ENCODE results near the gene ECT2. TPM values are rescaled to one million over a fixed set of nuclear protein-coding genes. Genes with fewer than 3 reads are reported as not detected.

The ECT2 gene
- polyA plus RNA-seq, 1 of the 3 experiments (the other 2 are of a cell fraction), result 8.6 TPM

DNA sequence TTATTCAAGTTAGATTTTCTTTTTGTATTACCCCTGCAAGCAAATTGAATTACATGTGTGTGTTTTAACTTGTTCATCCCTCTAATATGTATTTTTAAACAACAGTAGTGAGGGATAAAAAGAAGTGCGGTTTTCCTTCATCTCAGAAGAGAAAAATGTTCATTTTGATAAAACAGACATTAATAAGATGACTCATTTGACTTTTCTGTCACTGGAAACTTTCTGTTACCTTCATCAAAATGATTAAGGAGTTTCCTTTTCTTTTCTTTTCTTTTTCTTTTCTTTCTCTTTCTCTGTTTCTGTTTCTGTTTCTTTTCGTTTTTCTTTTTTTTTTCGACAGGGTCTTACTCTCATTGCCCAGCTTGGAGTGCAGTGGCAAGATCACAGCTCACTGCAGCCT is 53.0 kb downstream of the ECT2 start:
- H3K4me2 ChIP-seq, result peak overlapping the region; percentile 53
- CTCF ChIA-PET, result no interaction called here
- WGBS (ENCODE audit: low lambda C conversion rate), result 52% methylated on average over 3 of the region's 3 CpGs

DNA sequence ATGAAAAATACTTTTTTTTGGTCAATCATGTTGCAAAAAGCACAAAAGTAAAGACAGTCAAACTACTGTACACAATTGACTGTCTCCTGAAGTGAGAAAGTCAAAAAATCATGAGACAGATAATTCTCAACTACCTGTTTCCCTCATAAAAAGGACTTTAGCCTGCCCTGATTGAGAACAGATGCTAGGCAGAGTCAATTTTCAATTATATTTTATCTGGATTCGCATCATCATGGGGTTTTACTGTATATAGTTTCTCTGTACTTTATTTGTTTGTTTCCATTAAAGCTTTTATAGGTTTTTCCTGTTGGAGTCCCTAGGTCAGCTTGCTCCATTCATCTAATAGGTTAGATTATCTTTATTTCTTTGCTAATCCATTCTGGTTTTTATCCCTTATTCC is 53.8 kb downstream of the ECT2 start:
- peak; percentile 3 for DNase-seq
- no peaks in the 10 kb centered on the region for H3K27me3 ChIP-seq (ENCODE audit: insufficient read depth)
- H3K9me2 ChIP-seq, result no peaks in the 10 kb centered on the region
- H3K4me2 ChIP-seq, result no peak overlapping the region
- no peaks in the 10 kb centered on the region for H4K20me1 ChIP-seq (ENCODE audit: insufficient read depth)
- no peak overlapping the region for H3K4me3 ChIP-seq (ENCODE audit: low read depth in 2 of 2, low read length in 1 of 2)
- H3K36me3 ChIP-seq (replicated peaks in 1 of 2; ENCODE audit: control insufficient read depth in 1 of 2, insufficient read depth in 2 of 2, low read length in 1 of 2), result peaks cover 48 to 54% of the 10 kb centered on the region in 2 experiments
- TF ChIP-seq, protein P1, sequence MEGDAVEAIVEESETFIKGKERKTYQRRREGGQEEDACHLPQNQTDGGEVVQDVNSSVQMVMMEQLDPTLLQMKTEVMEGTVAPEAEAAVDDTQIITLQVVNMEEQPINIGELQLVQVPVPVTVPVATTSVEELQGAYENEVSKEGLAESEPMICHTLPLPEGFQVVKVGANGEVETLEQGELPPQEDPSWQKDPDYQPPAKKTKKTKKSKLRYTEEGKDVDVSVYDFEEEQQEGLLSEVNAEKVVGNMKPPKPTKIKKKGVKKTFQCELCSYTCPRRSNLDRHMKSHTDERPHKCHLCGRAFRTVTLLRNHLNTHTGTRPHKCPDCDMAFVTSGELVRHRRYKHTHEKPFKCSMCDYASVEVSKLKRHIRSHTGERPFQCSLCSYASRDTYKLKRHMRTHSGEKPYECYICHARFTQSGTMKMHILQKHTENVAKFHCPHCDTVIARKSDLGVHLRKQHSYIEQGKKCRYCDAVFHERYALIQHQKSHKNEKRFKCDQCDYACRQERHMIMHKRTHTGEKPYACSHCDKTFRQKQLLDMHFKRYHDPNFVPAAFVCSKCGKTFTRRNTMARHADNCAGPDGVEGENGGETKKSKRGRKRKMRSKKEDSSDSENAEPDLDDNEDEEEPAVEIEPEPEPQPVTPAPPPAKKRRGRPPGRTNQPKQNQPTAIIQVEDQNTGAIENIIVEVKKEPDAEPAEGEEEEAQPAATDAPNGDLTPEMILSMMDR (IDR thresholded peaks at IDR 0.05), result no peak
- peak; percentile 36; the same call in 1 of the 2 replicates for TF ChIP-seq GATA2 (CRISPR knock-in tag; IDR thresholded peaks at IDR 0.05)
- no peak overlapping the region for H3K27ac ChIP-seq (ENCODE audit: low read depth in 2 of 2, low read length in 1 of 2)
- CTCF ChIA-PET, result interaction anchor here (1.1 kb wide), 1 partner anchor 131 kb away, joined by 6 read pairs; no protein-coding TSS in a partner anchor
- H3K79me2 ChIP-seq (ENCODE audit: insufficient read depth), result peaks cover 3% of the 10 kb centered on the region; the same call in 1 of the 2 replicates
- POLR2A ChIA-PET, result no interaction called here
- WGBS (ENCODE audit: low lambda C conversion rate), result 65% methylated on average over 1 of the region's 1 CpG
- 0 out of 2 replicates have a peak, but pooled peaks cover 4% of the 10 kb centered on the region for H3K9me3 ChIP-seq
- no peak overlapping the region for H3K9ac ChIP-seq
- H3K4me1 ChIP-seq (ENCODE audit: control insufficient read depth in 1 of 2, insufficient read depth in 2 of 2, low read depth in 1 of 2, low read length in 1 of 2), result peaks cover 6 to 8% of the 10 kb centered on the region in 2 experiments; a peak in 3 of 4 replicates
- H2AFZ ChIP-seq (ENCODE audit: low read depth), result no peak overlapping the region
- peaks cover 45% of the 10 kb centered on the region for H3F3A ChIP-seq (replicated peaks; ENCODE audit: insufficient read depth)

More for the DNA sequence above, 53.0 kb downstream of the ECT2 start:
- POLR2A ChIA-PET, result no interaction called here
- H3K79me2 ChIP-seq (ENCODE audit: insufficient read depth), result peaks cover 3% of the 10 kb centered on the region; the same call in 1 of the 2 replicates
- TF ChIP-seq EZH2phosphoT487 (IDR thresholded peaks at IDR 0.05; ENCODE audit: borderline replicate concordance, low read depth) (no peak), PBX3 (IDR thresholded peaks at IDR 0.05) (peak; percentile 87), EP300 (IDR thresholded peaks at IDR 0.05; ENCODE audit: borderline replicate concordance in 1 of 2, low read depth in 1 of 2, low read length in 1 of 2) (peak in 1 of 2 experiments; percentile 19; a peak in 1 of 4 replicates), GABPA (IDR thresholded peaks at IDR 0.05; ENCODE audit: low read depth) (no peak), TCF12 (IDR thresholded peaks at IDR 0.05) (peak; percentile 68), JUND (IDR thresholded peaks at IDR 0.05) (peak; percentile 77), POLR2AphosphoS5 (IDR thresholded peaks at IDR 0.05; ENCODE audit: low read depth, low read length) (peak; percentile 52; the same call in 1 of the 2 replicates), FOSL2 (IDR thresholded peaks at IDR 0.05; ENCODE audit: borderline replicate concordance, low read depth) (peak; percentile 49; the same call in 1 of the 2 replicates)
- peak overlapping the region in 1 of 2 experiments; percentile 41; a peak in 2 of 4 replicates for H3K27ac ChIP-seq (ENCODE audit: low read depth in 2 of 2, low read length in 1 of 2)
- H3K9me3 ChIP-seq, result 0 out of 2 replicates have a peak, but pooled peaks cover 2% of the 10 kb centered on the region
- no peaks in the 10 kb centered on the region for H3K27me3 ChIP-seq (ENCODE audit: insufficient read depth)
- no peak for DNase-seq
- peaks cover 37% of the 10 kb centered on the region for H3F3A ChIP-seq (replicated peaks; ENCODE audit: insufficient read depth)
- no peaks in the 10 kb centered on the region for H3K9me2 ChIP-seq
- H3K4me1 ChIP-seq (ENCODE audit: control insufficient read depth in 1 of 2, insufficient read depth in 2 of 2, low read depth in 1 of 2, low read length in 1 of 2), result peaks cover 6 to 8% of the 10 kb centered on the region in 2 experiments; a peak in 3 of 4 replicates
- H3K4me3 ChIP-seq (ENCODE audit: low read depth in 2 of 2, low read length in 1 of 2), result no peak overlapping the region
- peak overlapping the region; percentile 18; the same call in 1 of the 2 replicates for H3K9ac ChIP-seq
- no peak overlapping the region for H2AFZ ChIP-seq (ENCODE audit: low read depth)
- no peaks in the 10 kb centered on the region for H4K20me1 ChIP-seq (ENCODE audit: insufficient read depth)
- H3K36me3 ChIP-seq (replicated peaks in 1 of 2; ENCODE audit: control insufficient read depth in 1 of 2, insufficient read depth in 2 of 2, low read length in 1 of 2), result peaks cover 47 to 53% of the 10 kb centered on the region in 2 experiments
